Nucleus accumbens (tissue), 56 donors: ENCODE results near the gene ACO2.

Source experiments
- DNase-seq, 56 donors: peaks; one replicate each; lab custom pipeline; 2025; lab: John Stamatoyannopoulos, UW

Gene ACO2

DNA sequence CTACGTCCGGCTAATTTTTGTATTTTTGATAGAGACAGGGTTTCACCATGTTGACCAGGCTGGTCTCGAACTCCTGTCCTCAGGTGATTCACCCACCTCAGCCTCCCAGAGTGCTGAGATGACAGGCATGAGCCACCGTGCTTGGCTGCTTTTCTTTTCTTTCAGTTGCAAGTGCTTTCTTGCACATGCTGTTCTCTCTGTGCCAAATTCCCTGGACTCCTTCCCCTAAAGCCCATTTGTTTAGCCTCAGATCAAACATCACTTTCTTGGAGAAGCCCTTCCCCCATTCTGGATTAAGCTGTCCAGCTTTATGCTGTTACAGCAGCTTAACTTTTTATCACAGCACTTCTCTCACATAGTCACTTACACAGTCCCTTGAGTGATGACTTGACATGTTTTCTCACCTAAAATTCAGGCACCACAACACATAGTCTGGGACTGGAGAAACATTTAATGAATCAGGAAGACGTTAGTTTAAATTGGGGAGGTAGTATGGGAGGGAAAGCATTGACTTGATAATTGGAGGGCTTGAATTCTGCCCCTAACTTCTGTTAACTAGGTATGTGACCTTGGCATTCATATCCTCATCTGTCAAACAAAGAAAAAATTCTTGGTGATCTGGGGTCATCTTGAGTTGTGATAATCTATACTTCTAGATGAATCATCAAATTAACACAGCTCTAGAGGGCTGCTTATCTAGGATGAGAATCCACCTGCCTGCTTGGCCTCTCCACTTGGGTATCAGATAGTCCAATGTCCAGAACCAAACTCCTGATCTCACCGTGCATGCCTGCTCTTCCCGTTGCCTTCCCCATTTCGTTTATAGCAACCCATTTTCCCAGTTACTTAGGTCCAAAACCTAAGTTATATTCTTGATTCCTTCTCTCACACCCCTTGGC lies 18.4 kb downstream of the ACO2 start:
- DNase-seq = no peak

DNA sequence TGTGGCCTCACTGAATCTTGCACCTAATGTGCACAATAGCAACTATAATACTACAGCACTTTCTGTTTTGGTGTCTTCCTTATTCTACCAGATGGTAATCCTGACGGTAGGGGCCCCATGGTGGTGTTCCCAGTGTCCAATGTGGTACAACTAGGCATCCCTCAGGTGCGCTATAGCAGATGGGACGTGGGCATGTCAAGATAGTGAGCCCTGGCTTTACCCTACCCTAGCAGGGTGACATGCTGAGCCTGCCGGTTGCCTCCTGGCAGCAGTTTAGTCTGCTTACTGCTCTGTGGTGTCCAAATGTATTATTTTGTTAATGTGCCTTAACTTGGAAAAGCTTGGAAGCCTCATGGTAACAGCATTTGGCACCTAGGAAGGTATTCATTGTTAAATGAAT lies 19.2 kb downstream of the ACO2 start:
- no peak for DNase-seq

DNA sequence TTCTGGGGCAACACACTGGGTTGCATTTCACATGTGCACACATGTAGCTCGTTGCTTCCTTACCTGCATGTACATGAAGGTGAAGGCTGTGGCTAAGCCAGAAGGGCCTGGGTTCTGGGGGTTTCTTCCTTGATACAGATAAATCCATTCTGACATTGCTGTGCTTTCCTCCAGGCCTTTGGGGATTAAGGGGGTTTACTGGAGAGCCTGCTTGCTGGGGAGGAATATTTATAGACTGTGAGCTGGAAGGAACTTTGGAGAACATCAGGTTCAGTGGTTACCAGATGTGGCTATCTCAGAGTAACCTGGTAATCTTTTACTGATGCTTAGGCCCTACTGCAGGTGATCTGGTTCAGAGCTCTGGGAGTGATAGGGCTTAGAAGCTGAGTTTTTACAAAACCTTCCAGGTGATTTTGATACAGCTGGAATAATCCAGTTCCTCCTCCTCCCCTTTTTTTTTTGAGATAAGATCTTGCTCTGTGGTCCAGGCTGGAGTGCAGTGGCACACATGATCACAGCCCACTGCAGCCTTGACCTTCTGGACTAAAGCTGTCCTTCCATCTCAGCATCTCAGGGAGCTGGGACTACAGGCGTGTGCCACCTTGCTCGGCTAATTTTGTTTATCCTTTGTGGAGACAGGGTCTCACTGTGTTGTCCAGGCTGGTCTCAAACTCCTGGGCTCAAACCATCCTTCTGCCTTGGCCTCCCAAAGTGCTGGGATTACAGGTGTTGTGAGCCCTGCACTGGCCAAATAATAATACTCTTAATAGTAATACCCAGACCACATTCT lies 19.9 kb downstream of the ACO2 start:
- DNase-seq = no peak

DNA sequence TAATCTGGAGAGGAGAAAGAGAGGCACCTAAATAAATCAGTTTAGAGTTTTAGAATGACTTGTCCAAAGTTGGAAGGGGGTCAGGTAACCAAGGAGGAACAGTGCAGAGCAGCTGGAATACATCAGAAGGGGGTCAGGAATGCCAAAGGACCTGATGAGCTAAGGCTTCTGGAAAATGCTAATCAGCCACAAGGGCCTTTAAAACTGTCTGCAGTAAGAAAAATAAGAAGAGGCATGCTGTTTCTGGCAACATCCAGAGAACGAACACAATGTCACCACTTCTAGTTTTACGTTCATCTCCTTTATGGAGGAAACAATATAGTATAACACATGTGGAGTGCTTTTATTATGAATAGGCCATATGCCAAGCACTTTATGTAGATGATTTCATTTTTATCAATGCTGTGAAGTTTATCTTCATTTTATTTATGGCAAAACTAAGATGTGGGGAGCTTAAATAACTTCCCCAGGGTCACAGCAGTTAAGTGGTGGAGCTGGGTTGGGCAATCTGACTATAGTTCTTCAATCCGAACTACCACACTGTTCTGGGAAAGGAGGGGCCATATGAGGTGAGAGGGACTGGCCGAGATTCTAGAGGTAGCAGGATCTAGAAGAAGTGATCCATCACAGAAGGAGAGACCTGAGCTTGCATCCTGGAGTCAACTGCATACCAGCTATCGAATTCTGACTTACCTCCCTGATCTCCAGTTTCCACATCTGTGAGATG lies 22.6 kb downstream of the ACO2 start:
- DNase-seq = no peak

DNA sequence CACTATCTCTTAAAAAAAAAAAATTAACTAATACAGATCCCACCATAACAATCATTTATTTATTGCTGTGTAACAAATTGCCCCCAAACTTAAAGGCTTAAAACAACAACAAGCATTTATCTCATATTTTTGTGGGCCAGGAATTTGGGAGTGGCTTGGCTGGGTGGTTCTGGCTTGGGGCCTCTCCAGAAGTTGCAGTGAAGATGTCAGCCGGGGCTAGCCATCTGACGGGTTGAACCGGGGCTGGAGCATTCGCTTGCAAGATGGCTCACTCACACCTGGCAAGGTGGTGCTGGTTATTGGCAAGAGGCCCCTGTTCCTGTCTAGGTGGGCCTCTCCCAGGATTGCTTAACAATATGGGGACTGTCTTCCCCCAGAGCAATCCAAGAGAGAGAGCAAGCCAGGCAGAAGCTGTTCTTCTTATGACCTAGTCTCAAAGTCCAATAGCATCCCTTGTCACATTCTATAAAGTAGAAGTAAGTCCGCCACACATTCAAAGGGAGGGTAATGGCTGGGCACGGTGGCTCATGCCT lies 29.5 kb downstream of the ACO2 start:
- DNase-seq = no peak

DNA sequence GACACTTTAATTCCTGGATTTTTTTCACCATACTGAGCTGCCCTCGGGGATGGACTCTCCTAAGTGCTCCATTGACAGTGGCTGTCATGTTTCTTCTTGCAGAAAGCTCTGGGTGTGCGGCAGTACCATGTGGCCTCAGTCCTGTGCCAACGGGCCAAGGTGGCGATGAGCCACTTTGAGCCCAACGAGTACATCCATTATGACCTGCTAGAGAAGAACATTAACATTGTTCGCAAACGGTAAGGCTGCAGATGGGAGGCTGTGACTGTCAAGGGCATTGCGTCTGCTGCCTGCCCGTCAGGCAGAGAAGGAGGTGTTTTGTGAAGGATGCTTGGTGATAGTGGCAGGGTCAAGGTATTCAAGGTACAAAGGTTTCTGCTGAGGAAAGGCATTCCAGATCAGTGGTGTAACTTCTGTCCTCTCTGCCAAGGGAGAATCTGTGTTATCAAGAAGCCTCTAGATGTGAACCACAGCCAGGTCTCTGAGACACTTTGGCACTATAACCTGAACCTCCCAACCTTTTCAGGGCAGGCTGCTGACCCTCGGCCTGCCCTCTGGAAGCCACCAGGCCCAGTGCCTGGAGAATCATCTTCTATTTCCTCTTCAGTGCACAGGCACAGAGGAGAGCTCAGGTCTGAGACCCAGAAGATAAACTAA lies 30.8 kb downstream of the ACO2 start:
- no peak for DNase-seq

DNA sequence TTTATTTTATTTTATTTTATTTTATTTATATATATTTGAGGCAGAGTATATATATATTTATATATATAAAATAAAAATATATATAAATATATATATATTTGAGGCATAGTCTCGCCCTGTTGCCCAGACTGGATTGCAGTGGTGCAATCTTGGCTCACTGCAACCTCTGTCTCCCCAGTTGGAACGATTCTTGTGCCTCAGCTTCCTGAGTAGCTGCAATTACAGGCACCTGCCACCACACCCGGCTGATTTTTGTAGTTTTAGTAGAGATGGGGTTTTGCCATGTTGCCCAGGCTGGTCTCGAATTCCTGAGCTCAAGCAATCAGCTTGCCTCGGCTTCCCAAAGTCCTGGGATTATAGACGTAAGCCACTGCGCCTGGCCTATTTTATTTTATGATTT lies 31.4 kb downstream of the ACO2 start:
- DNase-seq = no peak

DNA sequence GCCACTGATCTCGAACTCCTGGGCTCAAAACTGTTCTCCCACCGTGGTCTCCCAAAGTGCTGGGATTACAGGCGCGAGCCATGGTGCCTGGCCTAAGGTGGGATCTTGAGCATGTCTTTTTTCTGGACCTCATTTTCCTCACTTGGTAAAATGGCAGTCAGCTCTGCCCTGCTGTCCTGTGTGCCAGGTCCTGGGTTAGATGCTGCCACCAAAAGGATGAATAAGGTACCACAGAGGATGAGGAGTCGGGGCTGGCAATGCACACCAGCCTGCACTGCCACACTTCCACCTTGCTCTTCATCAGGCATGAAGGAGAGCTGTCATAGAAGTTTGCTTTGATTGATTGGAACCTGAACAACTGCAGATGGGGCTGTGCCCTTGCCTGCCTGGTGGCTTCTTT lies 32.3 kb downstream of the ACO2 start:
- peak in 9 of 56 donors; percentile 15 to 49 (median 24) for DNase-seq

DNA sequence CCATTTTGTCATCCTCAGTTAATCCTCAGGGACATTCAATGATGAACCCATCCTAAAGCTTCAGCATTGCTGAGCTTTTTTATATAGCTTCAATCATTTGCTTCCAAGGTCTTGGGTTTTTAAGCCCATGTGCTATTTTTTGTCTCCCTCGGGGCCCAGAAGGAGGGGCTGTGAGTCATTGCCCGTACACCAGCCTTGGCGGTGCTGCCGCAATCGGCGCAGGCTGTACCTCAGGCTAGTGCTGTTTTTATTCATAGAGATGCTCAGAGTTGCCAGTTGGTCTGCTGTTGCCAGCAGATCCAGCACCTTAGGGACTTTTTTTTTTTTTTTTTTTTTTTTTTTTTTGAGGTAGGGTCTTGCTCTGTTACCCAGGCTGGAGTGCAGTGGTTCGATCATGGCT lies 35.5 kb downstream of the ACO2 start:
- DNase-seq = peak in 2 of 56 donors; percentile 11 to 55

DNA sequence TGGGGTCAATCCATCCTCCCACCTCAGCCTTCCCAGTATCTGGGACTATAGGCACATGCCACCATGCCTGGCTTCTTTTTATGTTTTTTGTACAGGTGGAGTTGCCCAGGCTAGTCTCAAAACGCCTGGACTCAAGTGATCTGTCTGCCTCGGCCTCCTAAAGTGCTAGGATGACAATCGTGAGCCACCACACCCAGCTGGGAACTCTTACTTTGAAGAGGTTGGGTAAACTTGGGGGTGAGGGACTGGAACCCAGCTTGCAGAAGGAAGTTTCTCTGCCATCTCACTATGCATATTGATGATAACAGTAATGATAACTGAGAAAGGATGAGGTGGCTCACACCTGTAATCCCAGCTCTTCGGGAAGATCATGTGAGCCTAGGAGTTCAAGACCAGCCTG lies 35.9 kb downstream of the ACO2 start:
- DNase-seq = no peak

DNA sequence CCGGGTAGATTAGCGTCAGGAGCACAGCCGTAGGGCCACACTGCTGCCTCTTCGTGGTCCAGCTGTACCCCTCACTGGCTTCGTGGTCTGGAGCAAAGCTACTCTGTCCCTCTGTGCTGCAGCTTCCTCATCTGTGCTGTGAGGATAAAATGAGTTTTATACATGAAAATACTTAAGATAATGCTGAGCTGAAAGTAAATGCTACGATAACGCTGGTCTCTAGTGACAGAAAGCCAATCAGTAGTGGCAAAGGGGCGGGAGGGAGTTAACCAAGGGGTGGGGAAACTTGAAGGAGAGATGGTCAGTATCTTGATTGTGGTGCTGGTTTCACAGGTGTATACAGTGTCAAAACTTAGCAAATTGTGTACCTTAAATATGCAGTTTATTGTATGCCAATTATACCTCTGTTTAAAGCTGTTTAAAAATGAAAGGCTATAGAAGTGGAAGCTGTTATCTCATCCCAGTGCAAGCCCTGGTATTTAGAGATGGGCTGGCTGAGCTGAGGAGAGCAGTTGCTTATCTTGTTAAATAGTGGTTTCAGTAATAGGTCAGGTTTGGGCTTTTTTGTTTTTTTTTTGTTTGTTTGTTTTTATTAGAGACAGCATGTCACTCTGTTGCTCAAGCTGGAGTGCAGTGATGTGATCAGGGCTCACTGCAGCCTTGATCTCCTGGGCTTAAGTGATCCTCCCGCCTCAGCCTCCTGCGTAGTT lies 36.7 kb downstream of the ACO2 start:
- DNase-seq = no peak

DNA sequence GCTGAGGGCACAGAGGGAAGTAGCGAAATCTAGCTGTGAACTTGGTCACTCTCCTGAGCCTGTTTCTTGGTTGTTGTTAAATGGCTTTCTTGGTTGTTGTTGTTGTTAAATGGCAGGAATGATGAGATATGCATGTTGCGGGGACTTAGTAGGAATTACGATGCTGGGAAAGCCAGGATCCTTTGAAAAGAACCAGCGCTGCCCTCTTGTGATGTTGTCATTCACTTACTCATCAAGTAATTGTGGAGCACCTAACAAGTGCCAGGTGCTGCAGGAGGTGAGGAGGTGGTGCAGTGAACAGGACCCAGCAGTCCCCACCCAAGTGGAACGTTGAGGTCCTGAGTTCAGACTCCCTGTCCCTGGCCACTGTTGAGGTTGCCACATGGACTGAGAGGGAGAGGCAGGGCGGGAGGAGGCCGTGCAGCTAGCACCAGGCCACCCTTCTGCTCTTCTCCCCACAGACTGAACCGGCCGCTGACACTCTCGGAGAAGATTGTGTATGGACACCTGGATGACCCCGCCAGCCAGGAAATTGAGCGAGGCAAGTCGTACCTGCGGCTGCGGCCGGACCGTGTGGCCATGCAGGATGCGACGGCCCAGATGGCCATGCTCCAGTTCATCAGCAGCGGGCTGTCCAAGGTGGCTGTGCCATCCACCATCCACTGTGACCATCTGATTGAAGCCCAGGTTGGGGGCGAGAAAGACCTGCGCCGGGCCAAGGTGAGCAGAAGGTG lies 38.6 kb downstream of the ACO2 start:
- DNase-seq = no peak

DNA sequence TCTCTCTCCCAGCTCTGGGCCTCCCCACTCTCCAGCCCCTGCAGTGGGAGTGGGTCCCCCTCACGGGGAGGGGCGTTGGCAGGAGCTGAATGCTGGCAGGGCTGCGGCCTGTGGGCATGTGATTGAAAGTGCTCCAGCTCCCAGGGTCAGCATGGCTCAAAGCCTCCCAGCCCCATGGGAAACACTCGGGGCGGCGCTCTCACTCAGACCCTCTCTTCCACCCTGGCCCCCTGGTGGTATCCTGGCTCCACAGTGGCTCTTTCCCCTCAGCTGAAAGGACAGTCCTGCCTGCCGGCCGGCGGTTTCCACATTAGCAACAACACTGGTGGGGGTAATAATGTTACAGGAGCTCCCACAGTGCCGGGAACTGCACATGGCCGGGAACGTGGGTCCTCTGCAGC lies 39.9 kb downstream of the ACO2 start:
- DNase-seq = peak; percentile 24 to 94 (median 84)

DNA sequence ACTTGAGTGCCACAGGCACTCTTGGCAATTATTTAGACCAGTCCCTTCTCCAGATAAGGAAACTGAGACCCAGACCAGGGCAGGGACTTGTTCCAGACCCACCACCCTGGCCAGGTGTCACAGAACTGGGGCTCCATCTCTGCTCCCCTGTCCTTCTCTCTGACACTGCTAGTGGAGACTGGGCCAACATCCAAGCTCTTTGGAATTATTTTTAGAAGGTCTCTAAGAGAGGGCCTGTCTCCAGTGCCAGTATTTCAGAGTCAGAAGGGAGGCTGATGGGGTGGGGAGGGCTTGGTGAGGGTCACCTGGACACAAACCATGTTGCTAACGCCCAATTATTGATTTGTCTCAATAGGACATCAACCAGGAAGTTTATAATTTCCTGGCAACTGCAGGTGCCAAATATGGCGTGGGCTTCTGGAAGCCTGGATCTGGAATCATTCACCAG lies 42.6 kb downstream of the ACO2 start:
- DNase-seq = no peak

DNA sequence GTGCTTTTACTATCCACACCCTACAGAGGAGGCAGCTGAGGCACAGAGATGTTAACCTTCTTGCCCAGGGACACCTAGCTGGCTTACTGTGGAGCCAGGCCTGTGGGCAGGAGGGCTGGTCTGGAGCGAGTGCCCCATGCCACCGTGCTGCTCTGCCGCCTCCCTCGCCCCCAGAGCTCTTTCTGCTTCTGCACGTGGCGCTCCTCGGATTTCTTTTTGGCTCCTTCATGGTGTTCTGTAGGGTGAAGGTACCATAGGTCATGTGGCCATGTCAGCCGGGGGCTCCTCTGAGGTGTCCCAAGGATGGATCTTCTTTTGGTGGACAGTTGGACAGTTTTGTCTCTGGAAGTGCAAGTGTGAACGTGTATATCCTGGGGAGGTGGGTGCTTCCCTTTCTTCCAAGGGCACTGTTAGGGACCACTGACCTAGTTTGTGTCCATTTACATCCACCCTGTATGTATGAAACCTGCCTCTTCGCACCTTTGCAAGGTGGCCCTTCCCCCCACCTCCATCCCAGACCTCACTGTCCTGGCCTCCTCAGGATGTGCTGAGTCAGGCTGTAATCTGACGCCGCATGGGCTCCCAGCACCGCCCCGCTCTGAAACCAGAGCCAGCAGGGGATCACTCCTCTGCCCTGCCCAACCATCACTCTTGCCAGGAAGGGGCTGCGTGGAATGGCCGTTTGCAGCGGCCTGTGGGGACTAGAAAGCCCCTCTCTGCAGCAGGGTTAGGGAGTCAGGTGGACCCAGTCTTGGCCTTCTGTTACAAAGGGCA lies 43.7 kb downstream of the ACO2 start:
- peak in 1 of 56 donors; percentile 35 for DNase-seq

DNA sequence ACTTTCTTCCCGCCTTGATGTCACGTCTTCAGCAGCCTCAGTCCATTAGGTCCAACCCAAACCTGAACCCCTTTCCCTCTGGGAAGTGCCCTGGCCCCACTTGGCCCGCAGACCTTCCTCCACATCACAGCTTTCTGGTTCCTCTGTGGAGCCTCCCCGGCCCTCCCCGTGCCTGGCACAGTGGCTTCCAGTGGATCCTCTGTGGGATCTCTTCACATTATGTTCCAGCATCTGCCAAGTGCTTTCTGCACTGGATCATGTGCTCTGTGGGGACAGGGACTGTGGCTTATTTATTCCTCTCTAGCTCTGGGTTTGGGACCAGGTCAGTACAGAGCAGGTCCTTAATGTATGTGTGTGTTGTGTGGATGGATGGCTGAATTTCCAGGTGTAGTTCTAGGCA lies 44.5 kb downstream of the ACO2 start:
- DNase-seq = peak in 32 of 56 donors; percentile 16 to 78 (median 47)

DNA sequence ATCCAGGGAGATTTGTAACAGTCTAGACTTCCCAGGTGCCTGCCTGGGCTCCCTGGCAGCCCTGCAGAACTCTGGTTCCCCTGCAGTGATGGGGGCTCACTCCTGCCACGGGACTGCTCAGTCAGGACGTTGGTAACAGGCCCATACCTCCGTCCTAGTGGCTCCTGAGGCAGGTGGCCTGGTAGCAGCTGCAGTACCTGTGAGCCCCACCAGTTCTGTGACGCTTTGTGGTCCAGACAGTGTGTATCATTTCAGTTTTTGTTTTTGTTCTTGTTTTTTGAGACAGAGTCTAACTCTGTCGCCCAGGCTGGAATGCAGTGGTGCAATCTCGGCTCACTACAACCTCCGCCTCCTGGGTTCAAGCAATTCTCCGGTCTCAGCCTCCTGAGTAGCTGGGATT lies 47.5 kb downstream of the ACO2 start:
- no peak for DNase-seq
